Suprapubic skin (tissue), 4 donors: ENCODE results near the gene CCDC59. TPM values are rescaled to one million over a fixed set of nuclear protein-coding genes. Genes with fewer than 3 reads are reported as not detected.

Experiments
- total RNA-seq, 4 donors: library from RNA; depleted of rRNA; stranded (reverse); fragments of >200 nt; gene quantifications; one replicate each; pipeline ENCODE4 v1.1.0, GENCODE V29; 2016

CCDC59 gene
- total RNA-seq, 4 donors from 2014 or later, result 46.9 to 99.6 (median 84.3) TPM

Other genes with a start within 250 kb of the CCDC59 start
- gene METTL25, start 142 bp upstream of the CCDC59 start, total RNA-seq, result 10 to 100 TPM; 10.2 to 13.0 (median 11.6) TPM